NCI-H2081 treated with DMSO at 0.1 percent for 48 hours (cell line): Measurements from ENCODE around the gene FZD2.
A peak's percentile ranks its signal among the peaks of the same experiment; 100 is the strongest.
"Not testable (repeated sequence)": the region's sequence is repeated elsewhere in the genome, so short reads cannot be mapped to it uniquely, and the experiment has no call there.

Experiments used
- DNase-seq: peaks from one replicate; lab custom pipeline; 2025; lab: John Stamatoyannopoulos, UW

FZD2 gene

DNA sequence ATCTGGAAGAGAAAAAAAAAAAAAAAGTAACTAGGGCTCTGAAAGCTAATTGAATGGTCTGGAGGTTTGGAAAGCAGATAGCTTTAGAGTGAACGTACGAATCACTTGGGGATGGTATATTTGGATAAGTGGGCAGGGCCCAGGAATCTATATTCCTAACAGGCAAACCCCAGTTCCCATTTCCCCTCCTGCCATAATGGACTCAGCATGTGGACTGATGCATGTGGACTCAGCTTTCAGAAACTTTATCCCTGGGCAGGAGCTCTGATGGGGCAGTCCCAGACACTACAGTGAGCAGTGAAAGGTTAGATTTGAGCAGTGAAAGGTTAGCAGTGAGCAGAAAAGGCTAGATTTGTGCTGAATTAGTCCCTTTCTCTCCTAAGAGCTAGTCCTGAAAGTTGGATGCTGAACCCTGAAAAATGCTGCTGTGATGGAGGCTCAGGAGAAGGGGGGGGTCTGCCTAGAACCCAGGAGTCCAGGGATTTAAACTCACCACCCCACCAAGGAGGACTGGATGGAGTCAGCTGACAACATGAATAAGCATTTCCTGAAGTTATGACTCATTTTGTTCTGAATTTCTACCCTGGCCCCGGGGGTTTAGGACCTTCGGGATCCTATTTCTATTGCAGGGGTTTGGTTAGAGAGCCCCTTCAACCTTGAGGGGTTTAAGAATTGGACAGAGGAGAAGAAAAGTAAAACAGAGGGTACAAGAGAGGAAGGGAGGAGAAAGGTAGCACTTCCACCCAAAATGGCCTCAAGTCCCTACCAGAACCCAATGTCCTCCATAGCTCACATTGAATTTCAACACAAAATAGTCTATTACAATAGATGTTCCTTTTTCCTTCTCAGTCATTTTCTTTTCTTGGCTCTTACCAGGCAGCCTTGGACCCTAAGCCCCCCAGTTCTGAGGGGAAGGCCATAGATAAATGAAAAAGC lies 10.3 kb upstream of the FZD2 start:
- no peak for DNase-seq

- DNase-seq: no peak
These were observed 9.5 kb upstream of the FZD2 start for GRCh38 chr17:44547625-44548267.

GRCh38 chr17:44548376-44549230 lies 8.7 kb upstream of the FZD2 start:
- DNase-seq: no peak

- no peak for DNase-seq
These were observed 7.6 kb upstream of the FZD2 start for GRCh38 chr17:44549686-44550085.

DNA sequence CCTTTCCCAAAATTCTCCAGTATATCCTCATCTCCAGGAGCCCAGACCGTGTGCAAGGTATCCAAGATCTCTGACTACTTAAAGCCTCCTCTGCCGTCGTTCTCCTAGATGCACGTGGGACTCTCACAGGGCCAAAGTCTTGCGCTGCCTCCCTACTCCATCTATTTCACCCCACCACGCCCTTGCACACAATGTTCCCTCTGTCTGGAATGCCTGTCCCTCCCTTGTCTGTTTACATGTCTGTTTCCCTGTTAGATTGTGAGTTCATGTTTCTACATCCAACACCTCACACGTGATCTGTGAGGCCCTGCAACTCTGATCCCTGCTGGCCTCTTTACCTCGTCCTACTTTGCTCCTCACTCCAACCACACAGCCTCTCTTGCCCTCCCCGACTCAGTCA lies 4.9 kb upstream of the FZD2 start:
- DNase-seq: no peak

GRCh38 chr17:44555099-44555498 lies 2.2 kb upstream of the FZD2 start:
- no peak for DNase-seq

- DNase-seq: peak; percentile 12
These were observed 985 bp upstream of the FZD2 start for GRCh38 chr17:44556166-44556831.

DNA sequence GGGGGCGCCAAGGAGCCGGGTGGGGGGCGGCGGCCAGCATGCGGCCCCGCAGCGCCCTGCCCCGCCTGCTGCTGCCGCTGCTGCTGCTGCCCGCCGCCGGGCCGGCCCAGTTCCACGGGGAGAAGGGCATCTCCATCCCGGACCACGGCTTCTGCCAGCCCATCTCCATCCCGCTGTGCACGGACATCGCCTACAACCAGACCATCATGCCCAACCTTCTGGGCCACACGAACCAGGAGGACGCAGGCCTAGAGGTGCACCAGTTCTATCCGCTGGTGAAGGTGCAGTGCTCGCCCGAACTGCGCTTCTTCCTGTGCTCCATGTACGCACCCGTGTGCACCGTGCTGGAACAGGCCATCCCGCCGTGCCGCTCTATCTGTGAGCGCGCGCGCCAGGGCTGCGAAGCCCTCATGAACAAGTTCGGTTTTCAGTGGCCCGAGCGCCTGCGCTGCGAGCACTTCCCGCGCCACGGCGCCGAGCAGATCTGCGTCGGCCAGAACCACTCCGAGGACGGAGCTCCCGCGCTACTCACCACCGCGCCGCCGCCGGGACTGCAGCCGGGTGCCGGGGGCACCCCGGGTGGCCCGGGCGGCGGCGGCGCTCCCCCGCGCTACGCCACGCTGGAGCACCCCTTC lies 484 bp downstream of the FZD2 start:
- no peak for DNase-seq

GRCh38 chr17:44558334-44558709 lies 1.0 kb downstream of the FZD2 start:
- no peak for DNase-seq

- DNase-seq: no peak
These were observed 1.7 kb downstream of the FZD2 start for GRCh38 chr17:44558710-44559633.

DNA sequence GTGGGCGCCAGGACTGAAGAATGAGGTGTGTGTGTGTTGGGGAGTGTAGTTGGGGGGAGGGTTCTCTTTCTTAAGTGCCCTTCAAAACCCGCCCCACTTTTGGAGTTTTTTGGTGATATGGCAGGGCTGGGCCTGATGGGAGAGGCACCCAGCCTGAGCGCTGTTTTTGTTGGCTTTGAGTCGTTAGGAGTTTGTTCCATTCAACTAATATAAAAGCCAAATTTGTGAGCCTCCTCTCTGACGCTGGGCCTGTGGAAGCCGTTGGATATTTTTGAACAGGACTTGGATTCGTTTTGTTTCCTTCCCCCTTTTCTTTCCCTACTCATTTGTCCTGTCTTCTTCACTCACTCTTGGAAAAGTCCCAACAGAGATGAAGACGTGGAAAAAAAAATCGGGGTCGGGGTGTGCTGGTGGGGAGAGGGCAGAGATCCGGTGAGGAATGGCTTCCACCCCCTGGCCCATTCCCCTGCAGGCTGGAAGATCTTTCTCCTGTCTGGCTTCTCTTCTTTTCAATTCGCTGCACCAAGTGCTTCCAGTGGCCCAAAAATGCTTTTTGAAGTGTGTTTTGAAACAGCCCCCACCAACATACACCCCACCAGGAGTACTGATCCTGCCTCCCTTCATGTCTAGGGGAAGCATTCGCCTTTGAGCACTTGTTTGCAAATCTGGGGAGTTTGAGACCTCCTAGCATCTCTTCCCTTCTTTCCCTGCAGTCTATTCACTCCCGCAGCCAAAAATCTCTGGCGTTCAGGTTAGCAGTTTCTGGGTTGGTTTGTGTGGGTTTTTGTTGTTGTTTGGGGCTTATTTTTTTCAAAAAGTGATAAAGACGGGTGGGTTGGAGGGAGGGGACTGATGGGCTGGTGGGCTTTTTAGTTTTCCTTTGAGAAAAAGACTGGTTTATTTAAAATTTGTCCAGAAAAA lies 2.6 kb downstream of the FZD2 start:
- DNase-seq: no peak

DNA sequence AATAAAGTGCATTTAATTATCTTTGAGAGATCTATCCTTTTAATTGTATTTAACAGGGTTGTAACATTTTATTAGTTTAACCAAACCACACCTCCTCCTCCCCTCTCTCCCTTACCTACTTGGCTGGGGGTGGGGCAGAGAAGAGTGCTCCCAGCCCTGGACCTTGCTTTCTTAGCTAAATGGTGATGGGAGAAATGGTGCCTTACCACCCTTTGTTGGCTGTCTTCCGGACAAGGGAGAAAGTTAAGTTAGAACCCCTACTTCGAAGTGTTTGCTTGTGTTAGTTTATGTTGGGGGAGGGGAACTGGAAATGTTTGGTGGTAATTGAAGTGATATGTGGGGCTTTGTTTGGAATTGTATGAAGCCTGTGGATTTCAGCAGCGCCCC lies 3.9 kb downstream of the FZD2 start:
- DNase-seq: no peak

- no peak for DNase-seq
These were observed 7.1 kb downstream of the FZD2 start for GRCh38 chr17:44564429-44564828.

DNA sequence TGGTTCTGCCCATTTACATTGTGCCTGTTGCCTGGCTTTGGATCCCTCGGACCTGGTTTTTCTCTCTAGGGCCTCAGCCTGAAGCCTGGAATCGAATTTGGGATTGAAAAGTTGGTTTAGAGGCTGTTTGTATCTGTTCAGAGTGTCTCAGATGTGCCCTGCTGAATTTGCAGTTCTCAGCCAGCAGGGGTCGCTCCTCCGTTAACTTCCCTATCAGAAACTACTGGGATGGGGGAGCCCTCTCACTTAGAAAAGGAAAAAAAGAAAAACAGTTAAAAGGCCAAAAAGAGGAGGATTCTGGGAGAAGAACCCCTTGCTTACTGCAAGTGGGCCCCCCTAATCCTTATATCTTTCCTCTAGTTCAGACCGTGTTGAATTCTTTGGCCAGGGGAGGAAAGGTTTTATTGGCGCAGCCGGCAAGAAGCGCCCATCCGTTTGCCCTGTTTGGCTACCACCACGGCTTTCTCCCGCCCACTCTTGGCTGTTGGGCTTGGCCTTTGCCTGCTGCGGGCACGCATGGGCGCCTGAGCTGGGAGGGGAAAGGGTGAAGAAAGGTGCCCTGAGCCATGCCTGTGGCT lies 8.7 kb downstream of the FZD2 start:
- no peak for DNase-seq

DNA sequence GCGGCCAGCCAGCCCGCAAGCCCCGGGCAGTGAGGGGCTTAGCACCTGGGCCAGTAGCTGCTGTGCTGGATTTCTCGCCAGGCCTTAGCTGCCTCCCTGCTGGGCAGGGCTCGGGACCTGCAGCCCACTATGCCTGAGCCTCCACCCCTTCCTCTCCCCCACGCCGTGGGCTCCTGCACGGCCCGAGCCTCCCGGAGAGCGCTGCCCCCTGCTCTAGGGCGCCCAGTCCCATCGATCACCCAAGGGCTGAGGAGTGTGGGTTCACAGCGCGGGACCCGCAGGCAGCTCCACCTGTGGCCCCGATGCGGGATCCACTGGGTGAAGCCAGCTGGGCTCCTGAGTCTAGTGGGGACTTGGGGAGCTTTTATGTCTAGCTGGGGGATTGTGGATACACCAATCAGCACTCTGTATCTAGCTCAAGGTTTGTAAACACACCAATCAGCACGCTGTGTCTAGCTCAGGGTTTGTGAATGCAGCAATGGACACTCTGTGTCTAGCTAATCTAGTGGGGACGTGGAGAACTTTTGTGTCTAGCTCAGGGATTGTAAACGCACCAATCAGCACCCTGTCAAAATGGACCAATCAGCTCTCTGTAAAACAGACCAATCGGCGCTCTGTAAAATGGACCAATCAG lies 11.1 kb downstream of the FZD2 start:
- DNase-seq: not testable (repeated sequence)

- DNase-seq: no peak
These were observed 11.9 kb downstream of the FZD2 start for GRCh38 chr17:44568945-44569858.

DNA sequence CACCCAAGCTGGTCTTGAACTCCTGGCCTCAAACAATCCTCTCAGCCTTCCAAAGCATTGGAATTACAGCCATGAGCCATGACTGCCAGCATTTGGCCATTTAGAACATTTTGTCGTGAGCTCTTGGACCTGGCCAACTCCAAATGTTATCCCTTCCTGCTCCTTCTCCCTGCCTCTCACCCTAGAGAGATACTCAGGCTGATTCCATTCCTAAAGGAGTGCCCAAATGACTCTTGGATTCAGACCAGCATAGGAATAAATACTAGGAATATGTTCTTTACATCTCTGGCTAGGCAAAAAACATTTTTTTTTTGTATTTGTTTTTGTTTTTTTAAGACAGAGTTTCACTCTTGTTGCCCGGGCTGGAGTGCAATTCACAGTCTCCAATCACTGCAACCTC lies 15.5 kb downstream of the FZD2 start:
- no peak for DNase-seq
